ENCODE data around the gene PGAM1.

The PGAM1 gene

DNA sequence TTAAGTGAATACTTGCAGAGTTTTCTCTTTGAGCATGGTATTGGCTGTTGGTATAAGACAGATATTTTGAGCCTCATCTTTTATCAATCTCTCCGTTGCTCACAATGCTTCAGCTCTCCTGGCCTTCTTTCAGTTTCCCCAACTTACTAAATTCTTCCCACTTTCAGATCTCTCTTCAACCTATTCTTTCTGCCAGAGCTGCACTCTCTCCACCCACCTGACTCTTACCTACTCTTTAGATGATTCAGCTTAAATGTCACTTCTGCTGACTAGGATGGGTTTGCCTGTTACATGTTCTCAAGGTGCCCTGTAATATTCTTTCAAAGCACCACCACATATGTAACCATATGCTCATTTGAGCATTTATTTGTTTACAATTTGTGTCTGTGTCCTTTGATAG is 18.2 kb downstream of the PGAM1 start:
- peak overlapping the region; percentile 98 for H3K4me3 ChIP-seq (ENCODE audit: low read length)
- H3K36me3 ChIP-seq (ENCODE audit: control insufficient read depth, insufficient read depth, low read length, severe bottlenecking): peaks cover 26% of the 10 kb centered on the region
- H3K4me1 ChIP-seq (ENCODE audit: control insufficient read depth, insufficient read depth, low read length): peaks cover 22% of the 10 kb centered on the region
- no peak overlapping the region for H3K9ac ChIP-seq (ENCODE audit: low read length)
- H3K9me3 ChIP-seq (ENCODE audit: control insufficient read depth, low read length): no peaks in the 10 kb centered on the region
- DNase-seq (ENCODE audit: low read depth): no peak
- H3K27me3 ChIP-seq (replicated peaks; ENCODE audit: control insufficient read depth, insufficient read depth, low read length): no peaks in the 10 kb centered on the region

DNA sequence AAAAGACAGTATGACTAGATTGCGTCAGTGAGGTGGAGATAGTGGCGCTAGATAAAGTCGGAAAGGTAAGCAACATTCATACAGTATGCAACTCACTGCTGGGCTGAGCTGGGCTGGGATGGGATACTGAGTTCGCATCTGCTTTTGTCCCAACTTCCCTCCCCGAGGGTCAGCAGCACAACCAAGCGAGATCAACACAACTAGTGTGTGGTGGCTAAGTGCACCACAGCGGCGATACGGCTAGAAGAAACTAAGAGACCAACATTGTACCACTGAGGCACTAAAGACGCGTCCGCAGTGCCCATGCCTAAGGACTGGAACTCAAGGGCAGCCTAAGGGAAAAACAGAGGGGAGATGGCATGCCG is 19.3 kb downstream of the PGAM1 start:
- Histone ChIP-seq H3K36me3 (ENCODE audit: control insufficient read depth, insufficient read depth, low read length, severe bottlenecking) (peaks cover 19% of the 10 kb centered on the region), H3K4me1 (ENCODE audit: control insufficient read depth, insufficient read depth, low read length) (peaks cover 22% of the 10 kb centered on the region), H3K9ac (ENCODE audit: low read length) (peak overlapping the region; percentile 91), H3K9me3 (ENCODE audit: control insufficient read depth, low read length) (no peaks in the 10 kb centered on the region), H3K4me3 (ENCODE audit: low read length) (peak overlapping the region; percentile 98), H3K27me3 (replicated peaks; ENCODE audit: control insufficient read depth, insufficient read depth, low read length) (no peaks in the 10 kb centered on the region)
- no peak for DNase-seq (ENCODE audit: low read depth)

DNA sequence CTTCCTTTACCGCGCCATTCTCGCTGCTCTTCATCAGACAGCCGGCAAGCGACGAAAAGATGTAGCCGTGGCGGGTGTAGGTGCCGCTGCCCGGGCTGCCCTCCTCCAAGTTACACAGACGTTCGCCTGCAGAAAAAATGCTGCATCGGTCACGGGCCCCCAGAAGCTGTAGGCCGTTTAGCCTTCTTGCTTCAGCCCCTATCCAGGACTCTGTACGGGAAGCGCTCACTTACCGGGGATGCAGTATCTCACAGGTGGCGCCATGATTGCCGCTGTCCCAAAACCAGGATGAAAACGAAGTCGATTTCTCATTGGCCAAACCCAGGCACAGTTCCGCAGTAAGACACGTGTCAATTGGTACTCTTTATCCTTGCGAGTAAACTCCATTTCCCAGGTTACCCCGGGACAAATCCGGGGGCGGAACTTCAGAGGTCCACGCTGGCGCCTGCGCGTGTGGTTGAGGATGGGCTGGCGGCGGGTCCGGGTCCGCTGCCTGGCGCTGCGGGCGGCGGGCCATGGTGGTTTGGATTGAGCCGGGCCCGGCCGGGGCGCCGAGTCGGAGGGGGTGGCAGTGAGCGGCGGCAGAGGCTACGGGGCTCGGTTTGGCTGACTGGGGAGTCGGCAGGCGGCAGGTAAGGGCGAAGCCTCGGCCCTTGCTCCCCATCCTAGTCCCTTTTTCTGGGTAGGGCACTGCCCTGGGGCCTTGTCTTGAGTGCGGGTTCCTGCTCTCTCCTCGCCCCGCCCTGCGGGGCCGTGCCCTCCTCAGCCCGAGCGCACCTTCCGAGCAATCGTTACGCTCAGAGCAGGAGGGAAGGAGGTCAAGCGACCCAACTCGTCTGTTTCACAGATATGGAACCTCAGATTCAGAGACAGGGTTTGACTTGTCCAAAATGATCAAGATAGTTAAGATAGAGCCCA is 20.0 kb downstream of the PGAM1 start, which contains the start of the genes EXOSC1 and ZDHHC16:
Gene EXOSC1 (minus strand): TSS at position 285 of the 918 bp plus-strand sequence. CDS start 21 bp downstream, at position 264.
Gene ZDHHC16 (plus strand): TSS at position 454 of the 918 bp plus-strand sequence. CDS start 5,501 bp downstream, outside the sequence.
- Histone ChIP-seq H3K36me3 (ENCODE audit: control insufficient read depth, insufficient read depth, low read length, severe bottlenecking) (peaks cover 16% of the 10 kb centered on the region), H3K27me3 (replicated peaks; ENCODE audit: control insufficient read depth, insufficient read depth, low read length) (no peaks in the 10 kb centered on the region), H3K9ac (ENCODE audit: low read length) (peak within 1 kb of the TSS; percentile 91), H3K4me3 (ENCODE audit: low read length) (peak within 1 kb of the TSS; percentile 98), H3K4me1 (ENCODE audit: control insufficient read depth, insufficient read depth, low read length) (peaks cover 22% of the 10 kb centered on the region), H3K9me3 (ENCODE audit: control insufficient read depth, low read length) (no peaks in the 10 kb centered on the region)
- DNase-seq (ENCODE audit: low read depth): peak; percentile 99

DNA sequence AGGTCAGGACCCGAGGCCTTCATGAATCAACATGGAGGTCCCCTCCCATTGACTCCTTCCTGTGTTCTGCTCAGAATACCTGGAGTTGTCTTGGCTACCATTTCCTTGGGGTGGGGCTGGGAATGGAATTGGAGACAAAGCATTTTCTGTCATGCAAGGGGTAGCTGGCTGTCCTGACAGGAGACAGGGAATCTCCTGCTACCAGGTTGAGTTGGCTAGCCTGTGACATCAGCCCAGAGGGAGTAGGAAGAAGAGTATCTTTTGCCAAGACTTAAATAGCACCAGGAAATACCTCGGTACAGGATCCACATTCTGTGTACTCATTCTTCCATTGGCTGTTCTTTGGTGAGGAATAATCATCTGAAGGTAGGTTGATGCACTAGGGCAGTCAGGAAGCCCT is 24.8 kb downstream of the PGAM1 start:
- Histone ChIP-seq H3K4me3 (ENCODE audit: low read length) (no peak overlapping the region), H3K36me3 (ENCODE audit: control insufficient read depth, insufficient read depth, low read length, severe bottlenecking) (peaks cover 35% of the 10 kb centered on the region), H3K9ac (ENCODE audit: low read length) (no peak overlapping the region), H3K4me1 (ENCODE audit: control insufficient read depth, insufficient read depth, low read length) (peaks cover 29% of the 10 kb centered on the region), H3K9me3 (ENCODE audit: control insufficient read depth, low read length) (no peaks in the 10 kb centered on the region), H3K27me3 (replicated peaks; ENCODE audit: control insufficient read depth, insufficient read depth, low read length) (no peaks in the 10 kb centered on the region)
- DNase-seq (ENCODE audit: low read depth): no peak

DNA sequence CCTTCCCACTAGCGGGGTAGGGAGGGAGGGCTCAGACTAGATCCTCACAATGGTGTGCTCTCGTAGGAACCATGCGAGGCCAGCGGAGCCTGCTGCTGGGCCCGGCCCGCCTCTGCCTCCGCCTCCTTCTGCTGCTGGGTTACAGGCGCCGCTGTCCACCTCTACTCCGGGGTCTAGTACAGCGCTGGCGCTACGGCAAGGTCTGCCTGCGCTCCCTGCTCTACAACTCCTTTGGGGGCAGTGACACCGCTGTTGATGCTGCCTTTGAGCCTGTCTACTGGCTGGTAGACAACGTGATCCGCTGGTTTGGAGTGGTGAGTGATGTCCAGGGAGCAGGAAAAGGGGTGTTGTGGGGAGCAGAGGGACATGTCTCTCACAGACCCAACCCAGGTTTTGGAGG is 25.6 kb downstream of the PGAM1 start:
- H3K9ac ChIP-seq (ENCODE audit: low read length): no peak overlapping the region
- H3K4me1 ChIP-seq (ENCODE audit: control insufficient read depth, insufficient read depth, low read length): peaks cover 29% of the 10 kb centered on the region
- no peaks in the 10 kb centered on the region for H3K9me3 ChIP-seq (ENCODE audit: control insufficient read depth, low read length)
- H3K27me3 ChIP-seq (replicated peaks; ENCODE audit: control insufficient read depth, insufficient read depth, low read length): no peaks in the 10 kb centered on the region
- no peak for DNase-seq (ENCODE audit: low read depth)
- no peak overlapping the region for H3K4me3 ChIP-seq (ENCODE audit: low read length)
- H3K36me3 ChIP-seq (ENCODE audit: control insufficient read depth, insufficient read depth, low read length, severe bottlenecking): peaks cover 43% of the 10 kb centered on the region

DNA sequence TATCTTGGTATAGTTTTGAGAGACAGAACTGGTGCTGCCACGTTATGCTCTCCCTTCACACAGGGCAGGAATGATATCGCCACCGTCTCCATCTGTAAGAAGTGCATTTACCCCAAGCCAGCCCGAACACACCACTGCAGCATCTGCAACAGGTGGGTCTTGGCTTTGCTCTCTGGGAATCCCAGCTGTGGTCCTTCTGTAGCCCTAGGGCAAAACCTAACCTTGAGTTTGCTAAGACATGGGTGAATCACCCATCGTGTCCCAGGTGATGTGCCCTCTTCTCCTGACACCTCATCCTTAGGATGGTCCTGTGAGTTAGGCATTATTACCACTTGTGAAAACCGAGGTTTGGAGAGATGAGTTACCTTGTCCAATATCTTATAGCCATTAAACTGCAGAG is 26.4 kb downstream of the PGAM1 start:
- DNase-seq (ENCODE audit: low read depth): no peak
- Histone ChIP-seq H3K9ac (ENCODE audit: low read length) (no peak overlapping the region), H3K27me3 (replicated peaks; ENCODE audit: control insufficient read depth, insufficient read depth, low read length) (no peaks in the 10 kb centered on the region), H3K36me3 (ENCODE audit: control insufficient read depth, insufficient read depth, low read length, severe bottlenecking) (peaks cover 50% of the 10 kb centered on the region), H3K4me3 (ENCODE audit: low read length) (no peak overlapping the region), H3K9me3 (ENCODE audit: control insufficient read depth, low read length) (no peaks in the 10 kb centered on the region), H3K4me1 (ENCODE audit: control insufficient read depth, insufficient read depth, low read length) (peaks cover 22% of the 10 kb centered on the region)

DNA sequence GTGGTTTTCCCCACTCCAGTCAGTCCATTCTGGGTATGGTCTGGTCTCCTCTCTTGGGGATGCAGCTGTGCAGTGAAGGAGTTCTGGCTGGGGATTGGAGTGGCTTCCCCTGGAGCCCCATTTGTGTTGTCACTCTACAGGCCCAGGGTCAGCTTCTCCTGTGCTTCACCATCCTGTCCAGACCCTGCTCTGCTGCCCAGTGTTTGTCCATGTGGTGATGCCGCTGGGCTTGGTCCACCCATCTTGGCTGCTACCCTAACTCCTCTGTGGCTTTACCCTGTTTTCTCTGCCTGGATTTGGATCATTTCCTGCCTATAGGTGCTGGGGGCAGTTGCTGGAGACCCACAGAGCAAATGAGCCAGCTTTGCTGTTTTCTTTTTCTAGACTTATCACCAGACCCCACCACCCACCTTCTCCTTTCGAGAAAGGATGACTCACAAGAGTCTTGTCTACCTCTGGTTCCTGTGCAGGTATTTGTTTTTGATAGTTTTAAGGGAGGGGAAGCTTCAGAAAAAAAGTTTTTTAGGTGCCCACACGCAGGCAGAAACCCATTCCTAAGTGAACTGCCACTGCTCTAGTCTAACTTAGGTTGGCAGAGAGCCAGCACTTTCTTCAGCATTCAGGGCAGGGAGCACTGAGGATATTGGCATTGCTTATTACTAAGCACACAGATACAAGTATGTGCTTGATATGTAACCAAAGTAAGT is 28.5 kb downstream of the PGAM1 start:
- no peak overlapping the region for H3K4me3 ChIP-seq (ENCODE audit: low read length)
- DNase-seq (ENCODE audit: low read depth): peak; percentile 58
- H3K36me3 ChIP-seq (ENCODE audit: control insufficient read depth, insufficient read depth, low read length, severe bottlenecking): peaks cover 69% of the 10 kb centered on the region
- no peaks in the 10 kb centered on the region for H3K9me3 ChIP-seq (ENCODE audit: control insufficient read depth, low read length)
- H3K9ac ChIP-seq (ENCODE audit: low read length): no peak overlapping the region
- H3K4me1 ChIP-seq (ENCODE audit: control insufficient read depth, insufficient read depth, low read length): peaks cover 14% of the 10 kb centered on the region
- no peaks in the 10 kb centered on the region for H3K27me3 ChIP-seq (replicated peaks; ENCODE audit: control insufficient read depth, insufficient read depth, low read length)

DNA sequence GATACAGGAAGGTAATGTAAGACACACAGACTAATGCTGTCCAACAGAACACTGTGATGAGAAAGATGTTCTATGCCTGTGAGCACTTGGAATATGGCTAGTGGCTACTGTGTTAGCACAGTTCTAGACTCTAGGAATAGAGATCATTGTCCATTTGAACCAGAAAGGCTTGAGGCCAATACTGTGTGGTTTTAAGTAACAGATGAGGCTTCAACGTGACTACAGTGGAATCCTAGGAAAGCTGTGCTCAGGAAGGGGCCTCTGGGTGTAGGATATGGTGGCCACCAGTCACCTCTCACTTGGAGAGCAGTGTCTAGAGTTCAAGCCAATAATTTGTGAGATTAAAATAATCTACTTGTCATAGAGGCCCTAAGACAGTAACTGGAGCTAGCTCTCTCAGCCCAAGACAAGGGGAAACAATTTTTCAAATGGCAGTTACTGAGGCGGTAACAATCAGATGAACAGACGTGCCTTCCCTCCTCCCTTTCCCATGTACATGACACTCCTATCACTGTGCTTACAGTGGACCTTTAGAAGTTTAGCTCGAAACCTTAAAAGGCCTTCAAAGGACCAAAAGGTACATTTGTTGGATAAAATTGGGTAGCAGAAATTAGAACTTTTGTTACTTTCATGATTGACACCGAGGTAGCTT is 30.2 kb downstream of the PGAM1 start:
- Histone ChIP-seq H3K27me3 (replicated peaks; ENCODE audit: control insufficient read depth, insufficient read depth, low read length) (no peaks in the 10 kb centered on the region), H3K36me3 (ENCODE audit: control insufficient read depth, insufficient read depth, low read length, severe bottlenecking) (peaks cover 83% of the 10 kb centered on the region), H3K9ac (ENCODE audit: low read length) (no peak overlapping the region), H3K4me3 (ENCODE audit: low read length) (no peak overlapping the region), H3K4me1 (ENCODE audit: control insufficient read depth, insufficient read depth, low read length) (peaks cover 18% of the 10 kb centered on the region), H3K9me3 (ENCODE audit: control insufficient read depth, low read length) (no peaks in the 10 kb centered on the region)
- DNase-seq (ENCODE audit: low read depth): no peak

DNA sequence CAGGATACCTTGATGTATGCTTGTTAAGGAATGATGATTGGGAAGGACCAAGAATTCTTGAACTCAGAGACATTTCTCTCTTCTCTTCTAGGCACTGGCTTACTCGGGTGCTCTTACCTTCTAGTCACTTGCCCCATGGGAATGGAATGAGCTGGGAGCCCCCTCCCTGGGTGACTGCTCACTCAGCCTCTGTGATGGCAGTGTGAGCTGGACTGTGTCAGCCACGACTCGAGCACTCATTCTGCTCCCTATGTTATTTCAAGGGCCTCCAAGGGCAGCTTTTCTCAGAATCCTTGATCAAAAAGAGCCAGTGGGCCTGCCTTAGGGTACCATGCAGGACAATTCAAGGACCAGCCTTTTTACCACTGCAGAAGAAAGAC is 30.7 kb downstream of the PGAM1 start:
- no peaks in the 10 kb centered on the region for H3K27me3 ChIP-seq (replicated peaks; ENCODE audit: control insufficient read depth, insufficient read depth, low read length)
- H3K9ac ChIP-seq (ENCODE audit: low read length): no peak overlapping the region
- no peak for DNase-seq (ENCODE audit: low read depth)
- H3K4me3 ChIP-seq (ENCODE audit: low read length): no peak overlapping the region
- no peaks in the 10 kb centered on the region for H3K9me3 ChIP-seq (ENCODE audit: control insufficient read depth, low read length)
- H3K4me1 ChIP-seq (ENCODE audit: control insufficient read depth, insufficient read depth, low read length): peaks cover 19% of the 10 kb centered on the region
- peaks cover 86% of the 10 kb centered on the region for H3K36me3 ChIP-seq (ENCODE audit: control insufficient read depth, insufficient read depth, low read length, severe bottlenecking)

DNA sequence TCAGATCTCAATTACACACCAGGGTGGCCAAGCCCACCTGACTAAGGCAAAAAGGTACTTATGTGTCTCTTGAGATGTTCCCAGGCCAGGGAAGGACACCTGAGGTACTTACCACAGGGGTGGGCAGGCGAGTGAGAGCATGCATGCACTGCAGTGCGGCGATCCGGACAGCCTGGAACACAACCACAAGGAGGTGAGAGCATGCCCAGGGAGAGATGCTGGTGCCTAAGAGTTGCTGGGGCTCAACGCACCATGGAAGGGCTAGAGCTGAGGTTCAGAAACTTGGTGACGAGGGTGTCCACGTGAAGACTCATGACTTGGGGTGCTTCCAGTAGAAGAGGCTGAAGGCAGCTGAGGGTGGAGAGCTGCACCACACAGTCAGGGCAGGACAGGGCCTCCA is 33.1 kb downstream of the PGAM1 start:
- H3K4me3 ChIP-seq (ENCODE audit: low read length): no peak overlapping the region
- H3K4me1 ChIP-seq (ENCODE audit: control insufficient read depth, insufficient read depth, low read length): peaks cover 19% of the 10 kb centered on the region
- H3K9me3 ChIP-seq (ENCODE audit: control insufficient read depth, low read length): no peaks in the 10 kb centered on the region
- DNase-seq (ENCODE audit: low read depth): no peak
- no peak overlapping the region for H3K9ac ChIP-seq (ENCODE audit: low read length)
- no peaks in the 10 kb centered on the region for H3K27me3 ChIP-seq (replicated peaks; ENCODE audit: control insufficient read depth, insufficient read depth, low read length)
- peaks cover 87% of the 10 kb centered on the region for H3K36me3 ChIP-seq (ENCODE audit: control insufficient read depth, insufficient read depth, low read length, severe bottlenecking)

DNA sequence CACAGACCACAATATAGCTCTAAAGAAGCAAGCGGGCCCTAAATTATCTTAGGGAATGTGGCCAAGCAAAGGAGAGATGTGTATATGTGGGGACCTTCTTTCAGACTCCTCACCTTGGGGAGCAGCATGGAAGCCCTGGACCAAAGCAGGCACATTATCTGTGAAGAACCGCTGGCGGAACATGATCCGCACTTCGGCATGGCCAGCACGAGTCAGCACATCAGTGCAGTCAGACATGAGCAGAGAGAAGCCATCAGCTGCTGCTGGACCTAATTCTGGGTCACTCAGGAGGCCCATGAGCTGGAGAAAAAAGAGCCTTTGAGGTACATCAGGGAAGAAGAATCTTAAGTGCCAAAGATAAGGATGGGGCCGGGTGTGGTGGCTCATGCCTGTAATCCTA is 33.9 kb downstream of the PGAM1 start:
- Histone ChIP-seq H3K36me3 (ENCODE audit: control insufficient read depth, insufficient read depth, low read length, severe bottlenecking) (peaks cover 93% of the 10 kb centered on the region), H3K4me1 (ENCODE audit: control insufficient read depth, insufficient read depth, low read length) (peaks cover 14% of the 10 kb centered on the region), H3K4me3 (ENCODE audit: low read length) (no peak overlapping the region), H3K27me3 (replicated peaks; ENCODE audit: control insufficient read depth, insufficient read depth, low read length) (no peaks in the 10 kb centered on the region), H3K9me3 (ENCODE audit: control insufficient read depth, low read length) (no peaks in the 10 kb centered on the region), H3K9ac (ENCODE audit: low read length) (no peak overlapping the region)
- DNase-seq (ENCODE audit: low read depth): no peak

Data from adipocyte (in vitro differentiated cells).